Gastrocnemius medialis (tissue), 4 donors: ENCODE results near the gene ZNF865.

Source experiments
- POLR2A ChIP-seq, 2 donors: fragments of 450-650 bp; IDR thresholded peaks; one replicate each; pipeline ENCODE4 v1.6.1; 2017; ENCODE audit warnings: antibody characterized with exemption in 2 of 2, mild to moderate bottlenecking in 2 of 2, moderate library complexity in 2 of 2
- TF ChIP-seq, protein P1 (sequence below), 5 experiments: fragments of 450-650 bp in 3 of 5; fragments of 200-600 bp in 2 of 5; sonication (generic) in 2 of 5; IDR thresholded peaks in 4 of 5; conservative IDR thresholded peaks in 1 of 5; 1 replicate in 4 of 5; 2 replicates in 1 of 5; pipeline ENCODE4 v1.5.1; 2016 to 2019; ENCODE audit warnings: antibody characterized with exemption in 5 of 5, mild to moderate bottlenecking in 3 of 5, moderate library complexity in 3 of 5

DNA sequence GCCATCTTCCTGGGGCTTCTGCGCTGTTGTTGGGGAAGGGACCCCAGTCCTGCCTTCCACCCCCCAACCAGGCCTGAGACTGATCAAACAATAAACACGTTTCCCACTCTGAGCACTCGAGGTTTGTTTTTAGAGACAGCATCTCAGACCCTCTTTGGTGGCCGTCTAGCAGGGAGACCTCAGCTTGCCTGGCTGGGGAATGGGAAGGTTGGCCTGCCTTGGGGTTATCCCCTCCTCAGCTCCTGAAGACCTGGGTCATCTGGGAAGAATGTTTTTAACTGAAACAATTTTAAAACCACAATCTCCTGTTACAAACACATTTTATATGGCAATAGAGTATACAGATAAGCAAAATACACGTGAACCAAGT is 40.0 kb downstream of the ZNF865 start:
- TF ChIP-seq, protein P1, sequence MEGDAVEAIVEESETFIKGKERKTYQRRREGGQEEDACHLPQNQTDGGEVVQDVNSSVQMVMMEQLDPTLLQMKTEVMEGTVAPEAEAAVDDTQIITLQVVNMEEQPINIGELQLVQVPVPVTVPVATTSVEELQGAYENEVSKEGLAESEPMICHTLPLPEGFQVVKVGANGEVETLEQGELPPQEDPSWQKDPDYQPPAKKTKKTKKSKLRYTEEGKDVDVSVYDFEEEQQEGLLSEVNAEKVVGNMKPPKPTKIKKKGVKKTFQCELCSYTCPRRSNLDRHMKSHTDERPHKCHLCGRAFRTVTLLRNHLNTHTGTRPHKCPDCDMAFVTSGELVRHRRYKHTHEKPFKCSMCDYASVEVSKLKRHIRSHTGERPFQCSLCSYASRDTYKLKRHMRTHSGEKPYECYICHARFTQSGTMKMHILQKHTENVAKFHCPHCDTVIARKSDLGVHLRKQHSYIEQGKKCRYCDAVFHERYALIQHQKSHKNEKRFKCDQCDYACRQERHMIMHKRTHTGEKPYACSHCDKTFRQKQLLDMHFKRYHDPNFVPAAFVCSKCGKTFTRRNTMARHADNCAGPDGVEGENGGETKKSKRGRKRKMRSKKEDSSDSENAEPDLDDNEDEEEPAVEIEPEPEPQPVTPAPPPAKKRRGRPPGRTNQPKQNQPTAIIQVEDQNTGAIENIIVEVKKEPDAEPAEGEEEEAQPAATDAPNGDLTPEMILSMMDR (IDR thresholded peaks at IDR 0.05 in 4 of 5, conservative IDR thresholded peaks at IDR 0.05 in 1 of 5) = no peak
- no peak for TF ChIP-seq POLR2A (IDR thresholded peaks at IDR 0.05)
